Neural cell (in vitro differentiated cells): Measurements from ENCODE around the gene COL24A1. TPM values are rescaled to one million over a fixed set of nuclear protein-coding genes. Genes with fewer than 3 reads are reported as not detected.

Experiments used
- H2AFZ ChIP-seq: fragments of 200-600, 300-800 bp; sonication (generic), shearing (Covaris generic); 2 replicates; pipeline ENCODE4 v1.6.0; 2014; ENCODE audit warnings: low read depth, mild to moderate bottlenecking, antibody characterized with exemption, low read length, moderate library complexity
- H3F3A ChIP-seq: fragments of 200-600 bp; shearing (Covaris generic); 2 replicates; pipeline ENCODE4 v1.6.1; 2016; ENCODE audit warnings: mild to moderate bottlenecking, moderate library complexity, mixed read lengths, antibody characterized with exemption, low read length; ENCODE audit not compliant: insufficient read depth, poor library complexity, severe bottlenecking
- H3K27ac ChIP-seq: fragments of 200-600, 300-800 bp; sonication (generic), shearing (Covaris generic); 2 replicates; pipeline ENCODE4 v1.5.1; 2014; ENCODE audit warnings: mild to moderate bottlenecking, low read length, moderate library complexity
- H3K27me3 ChIP-seq: fragments of 300-800, 200-600 bp; sonication (generic), shearing (Covaris generic); 2 replicates; pipeline ENCODE4 v1.6.0; 2014; ENCODE audit warnings: mild to moderate bottlenecking, low read depth, low read length, moderate library complexity; ENCODE audit not compliant: insufficient read depth
- H3K36me3 ChIP-seq: fragments of 300-800, 200-600 bp; sonication (generic), shearing (Covaris generic); 2 replicates; pipeline ENCODE4 v1.5.1; 2014; ENCODE audit warnings: mild to moderate bottlenecking, antibody characterized with exemption, low read length, moderate library complexity; ENCODE audit not compliant: insufficient read depth
- H3K4me2 ChIP-seq: fragments of 300-800, 200-600 bp; sonication (generic), shearing (Covaris generic); 2 replicates; pipeline ENCODE4 v1.6.0; 2014; ENCODE audit warnings: mild to moderate bottlenecking, low read length
- H3K4me3 ChIP-seq: fragments of 300-800, 200-600 bp; sonication (generic), shearing (Covaris generic); 2 replicates; pipeline ENCODE4 v1.5.1; 2014; ENCODE audit warnings: mild to moderate bottlenecking, low read length, moderate library complexity
- H3K79me2 ChIP-seq: fragments of 200-600 bp; shearing (Covaris generic); replicated peaks from 2 replicates; pipeline ENCODE4 v1.6.0; 2014; ENCODE audit warnings: mild to moderate bottlenecking, low read length, moderate library complexity; ENCODE audit not compliant: insufficient read depth
- H3K9ac ChIP-seq: fragments of 300-800, 200-600 bp; sonication (generic), shearing (Covaris generic); 2 replicates; pipeline ENCODE4 v1.6.1; 2016; ENCODE audit warnings: mild to moderate bottlenecking, low read length, mixed read lengths
- H3K9me2 ChIP-seq: fragments of 200-600 bp; shearing (Covaris generic); 2 replicates; pipeline ENCODE4 v1.6.1; 2016; ENCODE audit warnings: mild to moderate bottlenecking, low read length, mixed read lengths; ENCODE audit not compliant: insufficient read depth
- H3K9me3 ChIP-seq: fragments of 200-600, 300-800 bp; sonication (generic), shearing (Covaris generic); 2 replicates; pipeline ENCODE4 v1.6.1; 2016; ENCODE audit warnings: mild to moderate bottlenecking, mixed run types, low read length, moderate library complexity, mixed read lengths
- H4K20me1 ChIP-seq: fragments of 200-600 bp; shearing (Covaris generic); 2 replicates; pipeline ENCODE4 v1.6.1; 2016; ENCODE audit warnings: mild to moderate bottlenecking, mixed run types; ENCODE audit not compliant: insufficient read depth
- CTCF ChIP-seq: fragments of 450-650 bp; IDR thresholded peaks from 2 replicates; pipeline ENCODE4 v1.5.1; 2014; ENCODE audit warnings: antibody characterized with exemption, mild to moderate bottlenecking, moderate library complexity; ENCODE audit not compliant: poor library complexity, severe bottlenecking
- EP300 ChIP-seq: fragments of 450-650 bp; conservative IDR thresholded peaks from 2 replicates; pipeline ENCODE4 v1.6.1; 2014; ENCODE audit warnings: antibody characterized with exemption, mild to moderate bottlenecking, moderate library complexity; ENCODE audit not compliant: poor library complexity, severe bottlenecking
- EZH2 ChIP-seq: fragments of 200-600, 300-800 bp; shearing (Covaris generic), sonication (generic); IDR thresholded peaks from 2 replicates; pipeline ENCODE4 v1.6.1; 2014; ENCODE audit warnings: antibody characterized with exemption, low read length, borderline replicate concordance, mild to moderate bottlenecking; ENCODE audit not compliant: insufficient read depth, poor library complexity, severe bottlenecking
- MXI1 ChIP-seq: fragments of 450-650 bp; conservative IDR thresholded peaks from 2 replicates; pipeline ENCODE4 v1.6.1; 2014; ENCODE audit warnings: antibody characterized with exemption, mild to moderate bottlenecking; ENCODE audit not compliant: poor library complexity, severe bottlenecking
- POLR2AphosphoS5 ChIP-seq: IDR thresholded peaks from 2 replicates; pipeline ENCODE4 v1.6.1; 2012
- RAD21 ChIP-seq: fragments of 450-650 bp; conservative IDR thresholded peaks from 2 replicates; pipeline ENCODE4 v1.6.1; 2014; ENCODE audit warnings: antibody characterized with exemption, mild to moderate bottlenecking, moderate library complexity
- REST ChIP-seq: IDR thresholded peaks from 2 replicates; pipeline ENCODE4 v1.6.1; 2012; ENCODE audit warnings: borderline replicate concordance
- SMC3 ChIP-seq: fragments of 450-650 bp; conservative IDR thresholded peaks from 2 replicates; pipeline ENCODE4 v1.6.1; 2014; ENCODE audit warnings: antibody characterized with exemption, mild to moderate bottlenecking, moderate library complexity; ENCODE audit not compliant: poor library complexity
- TAF1 ChIP-seq: IDR thresholded peaks from 2 replicates; pipeline ENCODE4 v1.6.1; 2012; ENCODE audit warnings: low read depth
- polyA plus RNA-seq: library from polyadenylated mRNA; depleted of rRNA; stranded (reverse); fragments of >200 nt; gene quantifications from 2 replicates; pipeline ENCODE4 v1.2.3, GENCODE V29; 2014

COL24A1 gene
- polyA plus RNA-seq, 1 donor from 2014 or later, result 0.19 TPM

- Histone ChIP-seq H3K36me3 (no peaks in the 10 kb centered on the region), H3K9me2 (no peaks in the 10 kb centered on the region), H3F3A (no peaks in the 10 kb centered on the region), H3K27ac (no peak overlapping the region), H3K27me3 (no peaks in the 10 kb centered on the region), H2AFZ (no peak overlapping the region), H3K9ac (no peak overlapping the region), H4K20me1 (no peaks in the 10 kb centered on the region), H3K4me2 (no peak overlapping the region), H3K4me3 (no peak overlapping the region), H3K79me2 (no peaks in the 10 kb centered on the region), H3K9me3 (no peaks in the 10 kb centered on the region)
- no peak for TF ChIP-seq TAF1
- no peak for TF ChIP-seq SMC3
- TF ChIP-seq RAD21, result no peak
- TF ChIP-seq CTCF, result no peak
- no peak for TF ChIP-seq EZH2
- TF ChIP-seq EP300, result no peak
- TF ChIP-seq MXI1, result no peak
- TF ChIP-seq POLR2AphosphoS5, result no peak
- TF ChIP-seq REST, result no peak
These were observed 55.0 kb downstream of the COL24A1 start for GRCh38 chr1:86101616-86102015.

- Histone ChIP-seq H3K4me2 (no peak overlapping the region), H3K36me3 (no peaks in the 10 kb centered on the region), H3K27me3 (no peaks in the 10 kb centered on the region), H3K9me2 (no peaks in the 10 kb centered on the region), H4K20me1 (no peaks in the 10 kb centered on the region), H3F3A (no peaks in the 10 kb centered on the region), H3K79me2 (no peaks in the 10 kb centered on the region), H3K9me3 (no peaks in the 10 kb centered on the region), H3K4me3 (no peak overlapping the region), H3K27ac (no peak overlapping the region), H2AFZ (no peak overlapping the region), H3K9ac (no peak overlapping the region)
- TF ChIP-seq EZH2 (no peak), TAF1 (no peak), POLR2AphosphoS5 (no peak), EP300 (no peak), MXI1 (no peak), CTCF (no peak), REST (no peak)
These were observed 56.2 kb downstream of the COL24A1 start for GRCh38 chr1:86100401-86100800.
